Muscle of leg (tissue), 11 donors: ENCODE measurements around the gene COL27A1. TPM values are rescaled to one million over a fixed set of nuclear protein-coding genes. Genes with fewer than 3 reads are reported as not detected.
"Not testable (repeated sequence)": the region's sequence is repeated elsewhere in the genome, so short reads cannot be mapped to it uniquely, and the experiment has no call there.

Experiments used
- DNase-seq: peaks from one replicate; pipeline ENCODE4 v3.0.0; 2013
- H3K27ac ChIP-seq: one replicate; pipeline ENCODE4 v1.5.1; 2013; ENCODE audit warnings: mild to moderate bottlenecking, low read length, control low read depth
- H3K27me3 ChIP-seq: one replicate; pipeline ENCODE4 v1.6.1; 2013; ENCODE audit warnings: low read length; ENCODE audit not compliant: control insufficient read depth, insufficient read depth
- H3K36me3 ChIP-seq: one replicate; pipeline ENCODE4 v1.6.1; 2013; ENCODE audit warnings: low read length; ENCODE audit not compliant: control insufficient read depth, insufficient read depth
- H3K4me1 ChIP-seq: one replicate; pipeline ENCODE4 v1.6.1; 2013; ENCODE audit warnings: low read length; ENCODE audit not compliant: control insufficient read depth, insufficient read depth
- H3K4me3 ChIP-seq: one replicate; pipeline ENCODE4 v1.5.1; 2013; ENCODE audit warnings: low read length, control low read depth
- H3K9me3 ChIP-seq: replicated peaks from 2 replicates; pipeline ENCODE4 v1.6.1; 2013; ENCODE audit warnings: low read depth, low read length; ENCODE audit not compliant: control insufficient read depth
- WGBS: methylation state at CpG from one replicate; pipeline ENCODE4 v1.1.5; 2013; ENCODE audit warnings: missing lambda C conversion rate; ENCODE audit not compliant: insufficient coverage; 5-methylcytosine and 5-hydroxymethylcytosine counted together
- polyA plus RNA-seq, 8 donors: library from polyadenylated mRNA; unstranded; fragments of 120-200 nt; gene quantifications; one replicate each; pipeline versions ENCODE4 v1.2.1 to v1.2.3, GENCODE V29; 2013; ENCODE audit warnings: inconsistent platforms in 1 of 8, low replicate concordance in 1 of 8; ENCODE audit not compliant: insufficient read length in 8 of 8, insufficient read depth in 1 of 8
- total RNA-seq: library from RNA; stranded (reverse); fragments of 120-200 nt; gene quantifications from one replicate; pipeline ENCODE4 v1.2.4, GENCODE V29; 2013

The COL27A1 gene
- total and polyA plus RNA-seq, 9 donors: 22.1 to 41.3 (median 33.9) TPM

DNA sequence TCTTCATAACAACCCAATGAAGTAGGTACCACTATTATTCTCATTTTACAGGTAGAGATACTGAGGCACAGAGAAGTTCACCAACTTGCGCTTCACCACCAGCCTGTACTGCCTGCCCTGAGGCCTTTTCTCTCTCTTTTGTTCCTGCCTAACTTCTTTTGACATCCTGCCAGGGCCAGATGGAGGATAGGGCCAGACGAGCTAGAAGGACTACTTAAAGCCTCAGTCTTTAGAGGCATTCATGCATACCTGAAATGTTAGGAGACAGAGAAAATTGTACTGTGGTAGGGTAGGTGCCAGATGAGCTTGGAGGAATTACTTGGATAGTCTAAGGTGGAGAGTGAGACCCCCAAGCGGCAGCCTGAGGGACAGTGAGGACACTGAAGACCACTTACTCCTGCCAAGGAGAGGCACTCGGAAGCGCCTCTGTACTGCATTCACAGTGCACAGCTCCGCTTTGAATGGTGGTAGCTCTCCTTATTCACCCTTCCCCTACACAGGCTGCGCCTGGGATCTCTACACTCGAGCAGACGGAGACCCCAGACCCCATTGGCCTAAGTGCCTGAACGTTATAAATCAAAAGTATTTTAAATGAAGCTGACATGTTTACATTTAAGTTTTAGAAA, 161.4 kb downstream of the COL27A1 start:
- Histone ChIP-seq H3K4me1 (no peaks in the 10 kb centered on the region), H3K27me3 (peaks cover 2% of the 10 kb centered on the region), H3K4me3 (no peak overlapping the region), H3K9me3 (no peaks in the 10 kb centered on the region), H3K36me3 (no peaks in the 10 kb centered on the region), H3K27ac (no peak overlapping the region)
- WGBS: 63% methylated on average over 6 of the region's 10 CpGs
- DNase-seq: no peak

DNA sequence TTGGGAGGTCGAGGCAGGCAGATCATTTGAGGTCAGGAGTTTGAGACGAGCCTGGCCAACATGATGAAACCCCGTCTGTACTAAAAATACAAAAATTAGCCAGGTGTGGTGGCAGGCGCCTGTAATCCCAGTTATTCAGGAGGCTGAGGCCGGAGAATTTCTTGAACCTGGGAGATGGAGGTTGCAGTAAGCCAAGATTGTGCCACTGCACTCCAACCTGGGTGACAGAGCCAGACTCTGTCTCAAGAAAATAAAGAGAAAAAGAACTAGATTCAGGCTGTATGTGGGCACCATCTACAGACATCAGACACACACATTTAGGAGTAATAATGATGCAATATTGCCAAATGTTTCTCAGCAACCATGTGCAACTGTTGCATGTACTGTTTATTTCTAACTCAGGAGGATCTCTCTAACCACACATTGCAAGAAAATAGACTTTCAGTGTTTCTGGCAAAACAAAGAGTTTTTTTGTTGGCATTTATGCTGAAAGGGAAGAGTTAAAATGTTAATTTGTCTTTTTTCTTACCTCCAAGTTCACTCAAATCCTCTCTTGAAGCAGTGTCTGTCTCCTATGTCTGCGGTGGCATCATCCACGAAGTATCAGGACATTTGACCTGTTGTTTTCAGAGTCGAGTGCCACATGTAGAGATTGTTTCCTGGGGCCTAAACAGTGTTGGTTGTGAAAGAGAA, 162.5 kb downstream of the COL27A1 start:
- peak; percentile 10 for DNase-seq
- peaks cover 2% of the 10 kb centered on the region for H3K27me3 ChIP-seq
- H3K27ac ChIP-seq: no peak overlapping the region
- no peak overlapping the region for H3K4me3 ChIP-seq
- peaks cover 2% of the 10 kb centered on the region for H3K4me1 ChIP-seq
- no peaks in the 10 kb centered on the region for H3K36me3 ChIP-seq
- WGBS: 87% methylated on average over 5 of the region's 8 CpGs
- no peaks in the 10 kb centered on the region for H3K9me3 ChIP-seq

DNA sequence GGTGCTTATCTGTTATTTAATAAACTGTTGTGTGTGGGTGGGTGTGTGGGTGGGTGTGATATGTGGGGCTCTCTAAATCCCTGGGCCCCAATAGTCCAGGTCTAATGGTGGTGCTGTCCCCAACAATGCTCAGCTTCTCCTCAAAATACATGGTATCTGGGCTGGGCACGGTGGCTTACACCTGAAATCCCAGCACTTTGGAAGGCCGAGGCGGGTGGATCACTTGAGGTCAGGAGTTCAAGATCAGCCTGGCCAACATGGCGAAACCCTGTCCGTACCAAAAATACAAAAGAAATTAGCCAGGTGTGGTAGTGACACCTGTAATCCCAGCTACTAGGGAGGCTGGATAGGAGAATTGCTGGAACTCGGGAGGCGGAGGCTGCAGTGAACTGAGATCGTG, 163.1 kb downstream of the COL27A1 start:
- no peaks in the 10 kb centered on the region for H3K9me3 ChIP-seq
- no peak overlapping the region for H3K27ac ChIP-seq
- no peaks in the 10 kb centered on the region for H3K36me3 ChIP-seq
- peaks cover 2% of the 10 kb centered on the region for H3K27me3 ChIP-seq
- 90% methylated on average over 6 of the region's 8 CpGs for WGBS
- H3K4me3 ChIP-seq: no peak overlapping the region
- H3K4me1 ChIP-seq: peaks cover 2% of the 10 kb centered on the region
- no peak for DNase-seq

DNA sequence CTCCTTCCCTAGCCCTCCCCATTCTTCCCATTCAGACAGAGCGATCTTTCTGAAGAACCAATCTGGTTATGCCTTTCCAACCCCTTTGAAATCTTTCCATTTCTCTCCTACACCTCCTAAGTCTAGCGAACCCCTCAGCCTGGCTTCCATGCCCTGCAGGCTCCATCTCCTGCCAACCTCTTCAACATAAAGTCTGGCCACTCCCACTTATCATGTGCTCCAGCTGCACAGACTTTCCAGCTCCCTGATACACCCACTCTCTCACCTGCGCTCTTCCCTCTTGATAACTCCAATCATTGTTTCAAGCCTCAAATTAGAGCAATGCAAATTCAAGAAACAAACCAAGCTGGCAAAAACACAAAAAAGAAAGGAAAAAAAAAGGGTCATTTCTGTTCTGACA, 163.8 kb downstream of the COL27A1 start:
- Histone ChIP-seq H3K36me3 (no peaks in the 10 kb centered on the region), H3K4me3 (no peak overlapping the region), H3K4me1 (peaks cover 2% of the 10 kb centered on the region), H3K27ac (no peak overlapping the region), H3K27me3 (peaks cover 2% of the 10 kb centered on the region), H3K9me3 (no peaks in the 10 kb centered on the region)
- WGBS: 69% methylated on average over 2 of the region's 3 CpGs
- no peak for DNase-seq

DNA sequence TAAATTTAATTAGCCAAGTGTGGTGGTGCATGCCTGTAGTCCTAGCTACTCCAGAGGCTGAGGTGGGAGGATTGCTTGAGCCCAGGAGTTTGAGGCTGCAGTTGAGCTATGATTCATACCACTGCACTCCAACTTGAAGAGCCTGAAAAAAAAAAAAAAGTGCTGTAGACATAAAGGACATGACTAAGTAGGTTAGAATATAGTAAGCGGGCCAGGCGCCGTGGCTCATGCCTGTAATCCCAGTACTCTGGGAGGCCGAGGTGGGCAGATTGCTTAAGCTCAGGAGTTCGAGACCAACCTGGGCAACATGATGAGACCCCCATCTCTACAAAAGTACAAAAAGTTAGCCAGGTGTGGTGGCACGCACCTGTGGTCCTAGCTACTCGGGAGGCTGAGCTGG, 165.4 kb downstream of the COL27A1 start:
- H3K9me3 ChIP-seq, H3K36me3 ChIP-seq, H3K27me3 ChIP-seq, H3K4me1 ChIP-seq, H3K4me3 ChIP-seq, DNase-seq, H3K27ac ChIP-seq: not testable (repeated sequence)
- WGBS: no CpG with 5 or more reads among the region's 7 CpGs

DNA sequence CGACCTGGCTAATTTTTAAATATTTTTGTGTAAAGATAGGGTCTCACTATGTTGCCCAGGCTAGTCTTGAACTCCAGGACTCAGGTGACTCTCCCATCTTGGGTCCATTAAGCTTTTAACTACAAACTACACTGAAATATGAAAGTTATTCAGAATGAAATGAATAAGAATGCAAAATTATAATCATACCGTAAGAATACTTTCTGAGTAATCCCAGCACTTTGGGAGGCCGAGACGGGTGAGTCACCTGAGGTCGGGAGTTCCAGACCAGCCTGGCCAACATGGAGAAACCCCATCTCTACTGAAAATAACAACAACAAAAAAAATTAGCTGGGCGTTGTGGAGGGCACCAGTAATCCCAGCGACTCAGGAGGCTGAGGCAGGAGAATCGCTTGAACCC, 166.4 kb downstream of the COL27A1 start:
- Histone ChIP-seq H3K9me3 (no peaks in the 10 kb centered on the region), H3K4me3 (no peak overlapping the region), H3K27ac (no peak overlapping the region), H3K27me3 (peaks cover 2% of the 10 kb centered on the region), H3K4me1 (peaks cover 2% of the 10 kb centered on the region), H3K36me3 (no peaks in the 10 kb centered on the region)
- DNase-seq: no peak
- 89% methylated on average over 6 of the region's 8 CpGs for WGBS

DNA sequence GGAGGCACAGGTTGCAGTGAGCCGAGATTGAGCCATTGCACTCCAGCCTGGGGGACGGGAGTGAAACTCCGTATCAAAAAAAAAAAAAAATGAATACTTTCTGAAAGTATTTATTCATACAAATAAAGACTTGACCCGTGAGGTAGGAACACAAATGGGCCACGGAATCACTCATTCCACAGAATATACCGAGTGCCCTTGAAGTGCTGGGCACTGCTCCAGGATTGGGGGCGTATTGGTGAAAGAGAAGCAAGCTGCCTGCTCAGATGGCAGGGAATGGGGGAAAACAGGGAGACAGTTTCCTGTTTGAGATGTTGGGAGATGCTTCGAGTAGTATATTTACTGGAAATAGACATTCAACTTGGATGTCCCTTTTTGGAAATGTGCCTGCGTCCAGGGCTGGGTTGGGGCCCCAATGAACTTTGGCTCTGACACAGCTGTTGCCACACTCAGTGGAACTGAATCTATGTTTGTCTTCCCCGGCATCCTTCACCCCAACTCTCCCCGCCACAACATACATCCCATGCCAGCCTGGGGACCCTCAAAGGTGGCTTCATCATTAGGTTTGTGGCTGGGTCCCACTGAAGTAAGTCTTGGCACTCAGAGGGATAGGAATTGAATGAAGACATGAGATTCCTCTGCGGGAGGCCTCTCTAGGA, 167.0 kb downstream of the COL27A1 start:
- not testable (repeated sequence) for DNase-seq, H3K4me1 ChIP-seq, H3K36me3 ChIP-seq, H3K9me3 ChIP-seq, H3K27me3 ChIP-seq, H3K4me3 ChIP-seq, H3K27ac ChIP-seq
- WGBS: 60% methylated on average over 1 of the region's 12 CpGs

DNA sequence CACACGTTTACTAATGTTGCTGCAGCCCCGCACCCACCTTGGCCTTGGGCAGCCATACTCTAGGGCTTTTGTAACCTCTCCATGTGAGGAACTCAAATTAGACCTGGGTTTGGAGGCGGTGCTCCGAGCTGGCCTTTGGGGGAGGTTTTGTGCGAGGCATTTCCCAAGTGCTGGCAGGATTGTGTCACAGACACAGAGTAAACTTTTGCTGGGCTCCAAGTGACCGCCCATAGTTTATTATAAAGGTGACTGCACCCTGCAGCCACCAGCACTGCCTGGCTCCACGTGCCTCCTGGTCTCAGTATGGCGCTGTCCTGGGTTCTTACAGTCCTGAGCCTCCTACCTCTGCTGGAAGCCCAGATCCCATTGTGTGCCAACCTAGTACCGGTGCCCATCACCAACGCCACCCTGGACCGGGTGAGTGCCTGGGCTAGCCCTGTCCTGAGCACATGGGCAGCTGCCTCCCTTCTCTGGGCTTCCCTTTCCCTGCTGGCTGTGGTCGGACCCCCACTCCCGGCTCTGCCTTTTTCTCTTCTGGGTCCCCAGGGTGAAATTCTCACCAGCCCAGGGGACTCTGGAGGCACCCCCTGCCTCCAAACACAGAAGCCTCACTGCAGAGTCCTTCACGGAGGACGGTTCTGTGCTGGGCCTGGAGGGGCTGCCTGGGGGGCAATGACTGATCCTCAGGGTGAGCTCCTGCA, 167.6 kb downstream of the COL27A1 start, which contains the start of gene ORM1:
Gene ORM1, plus strand, starts transcription at position 268 of the 701 bp plus-strand sequence. Its CDS starts 36 bp downstream, at position 304.
- H3K4me3 ChIP-seq, H3K4me1 ChIP-seq, H3K9me3 ChIP-seq, DNase-seq, H3K27ac ChIP-seq, H3K36me3 ChIP-seq, H3K27me3 ChIP-seq: not testable (repeated sequence)
- no CpG with 5 or more reads among the region's 15 CpGs for WGBS

DNA sequence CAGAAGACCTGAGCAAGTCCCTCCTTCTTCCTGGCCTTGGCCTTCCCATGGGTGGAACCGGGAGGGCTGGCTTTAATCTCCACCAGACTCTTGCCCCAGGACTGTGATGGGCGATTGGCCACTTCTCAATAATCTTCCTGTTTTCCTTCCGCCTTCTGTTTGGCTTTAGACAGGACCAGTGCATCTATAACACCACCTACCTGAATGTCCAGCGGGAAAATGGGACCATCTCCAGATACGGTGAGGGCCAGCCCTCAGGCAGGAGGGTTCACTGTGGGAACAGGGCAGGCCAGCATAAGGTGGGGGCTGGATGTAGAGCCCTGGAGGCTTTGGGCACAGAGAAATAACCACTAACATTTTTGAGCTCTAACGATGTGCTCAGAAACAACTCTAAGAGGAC, 168.5 kb downstream of the COL27A1 start:
- WGBS: 68% methylated on average over 3 of the region's 6 CpGs
- H3K27ac ChIP-seq: not testable (repeated sequence)

DNA sequence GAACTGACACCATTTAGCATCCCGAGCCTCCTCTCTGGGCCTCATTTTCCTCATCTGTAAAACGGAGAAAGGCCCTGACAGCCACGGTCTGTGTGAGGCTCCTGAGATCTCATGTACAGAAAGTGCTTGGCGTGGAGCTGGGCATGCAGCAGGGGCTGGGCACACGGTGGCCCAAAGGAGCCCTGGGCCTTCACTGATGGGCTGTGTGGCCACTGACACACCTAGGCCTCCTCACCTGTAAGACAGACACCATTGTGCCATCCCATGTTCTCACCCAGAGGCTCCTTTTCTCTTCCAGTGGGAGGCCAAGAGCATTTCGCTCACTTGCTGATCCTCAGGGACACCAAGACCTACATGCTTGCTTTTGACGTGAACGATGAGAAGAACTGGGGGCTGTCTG, 169.2 kb downstream of the COL27A1 start:
- no peak for DNase-seq
- H3K27ac ChIP-seq: no peak overlapping the region
- no peaks in the 10 kb centered on the region for H3K36me3 ChIP-seq
- H3K4me1 ChIP-seq: peaks cover 2% of the 10 kb centered on the region
- WGBS: 84% methylated on average over 4 of the region's 8 CpGs
- H3K4me3 ChIP-seq: no peak overlapping the region
- no peaks in the 10 kb centered on the region for H3K9me3 ChIP-seq
- no peaks in the 10 kb centered on the region for H3K27me3 ChIP-seq

More for the DNA sequence above, 168.5 kb downstream of the COL27A1 start:
- not testable (repeated sequence) for DNase-seq, H3K27me3 ChIP-seq, H3K4me3 ChIP-seq, H3K4me1 ChIP-seq, H3K9me3 ChIP-seq, H3K36me3 ChIP-seq
